Measurements from ENCODE around the gene CAPSL. TPM values are rescaled to one million over a fixed set of nuclear protein-coding genes. Genes with fewer than 3 reads are reported as not detected.

Gene CAPSL
- total and polyA plus RNA-seq, 2 donors (not counting 3 experiments of a cell fraction or from before 2014, with no cell fraction given): not detected

DNA sequence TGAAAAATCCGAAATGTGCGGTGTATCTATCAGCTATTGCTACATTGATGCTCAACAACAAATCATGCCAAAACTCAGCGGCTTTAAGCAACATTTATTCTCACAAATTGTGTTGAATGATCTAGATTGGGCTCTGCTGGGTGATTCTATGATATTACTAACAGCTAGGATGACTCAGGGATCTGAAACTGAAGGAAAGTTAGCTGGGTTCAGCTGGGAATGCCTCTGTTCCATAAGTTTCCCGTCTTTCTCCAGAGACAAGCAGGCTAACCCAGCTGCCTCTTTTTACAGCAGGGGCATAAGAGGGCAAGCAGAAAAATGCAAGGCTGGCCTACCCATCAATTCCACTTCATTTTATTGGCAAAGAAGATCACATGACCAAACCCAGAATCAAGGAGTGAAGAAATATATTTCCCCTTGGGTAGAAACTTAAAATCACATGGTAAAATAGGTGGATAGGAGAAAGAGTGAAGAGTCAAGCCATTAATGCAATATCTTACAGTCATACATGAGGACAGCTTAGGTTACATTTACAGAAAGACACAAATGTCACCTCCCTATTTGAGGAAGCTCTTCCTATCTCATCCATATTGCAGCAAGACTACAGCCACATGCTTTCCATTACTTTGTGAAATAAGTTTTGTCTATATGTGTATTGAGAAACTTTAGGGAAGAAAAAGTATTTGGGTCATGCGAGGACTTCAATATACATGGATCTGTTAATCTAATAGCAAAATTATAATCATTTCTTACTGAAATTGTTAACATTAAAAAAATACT is 50.9 kb downstream of the CAPSL start:
- Histone ChIP-seq H3K4me1 (ENCODE audit: control insufficient read depth, extremely low read depth, insufficient read depth, low read length) (peaks cover 10% of the 10 kb centered on the region), H3K79me2 (ENCODE audit: control insufficient read depth, insufficient read depth, low read length) (no peaks in the 10 kb centered on the region), H3K4me3 (replicated peaks in 1 of 3; ENCODE audit: insufficient read depth in 1 of 3, low read depth in 1 of 3, low read length in 3 of 3) (no peak overlapping the region), H3K9me1 (replicated peaks; ENCODE audit: control insufficient read depth, extremely low read depth, insufficient read depth, low read length) (no peaks in the 10 kb centered on the region), H3K27me3 (ENCODE audit: control insufficient read depth in 2 of 2, insufficient read depth in 2 of 2, low read length in 2 of 2) (no peaks in the 10 kb centered on the region), H2AFZ (ENCODE audit: low read depth, low read length) (no peak overlapping the region), H3K36me3 (ENCODE audit: control insufficient read depth in 2 of 2, extremely low read depth in 1 of 2, insufficient read depth in 2 of 2, low read length in 2 of 2) (no peaks in the 10 kb centered on the region), H3K9me3 (replicated peaks; ENCODE audit: control insufficient read depth, insufficient read depth, low read length) (no peaks in the 10 kb centered on the region), H3K9ac (replicated peaks; ENCODE audit: extremely low read depth, insufficient read depth, low read length) (no peak overlapping the region), H3K4me2 (ENCODE audit: insufficient read depth, low read length) (no peak overlapping the region), H3K27ac (ENCODE audit: insufficient read depth, low read depth, low read length) (no peak overlapping the region), H4K20me1 (replicated peaks; ENCODE audit: control insufficient read depth, extremely low read depth, insufficient read depth, low read length) (no peaks in the 10 kb centered on the region)
- dilution Hi-C loops (cut with MboI; ENCODE audit: extremely low pct_ligation_motif_present, low sequenced_read_pairs) (no loop called here), intact Hi-C loops (cut with micrococcal nuclease) (no loop called here)
- TF ChIP-seq, protein P1, sequence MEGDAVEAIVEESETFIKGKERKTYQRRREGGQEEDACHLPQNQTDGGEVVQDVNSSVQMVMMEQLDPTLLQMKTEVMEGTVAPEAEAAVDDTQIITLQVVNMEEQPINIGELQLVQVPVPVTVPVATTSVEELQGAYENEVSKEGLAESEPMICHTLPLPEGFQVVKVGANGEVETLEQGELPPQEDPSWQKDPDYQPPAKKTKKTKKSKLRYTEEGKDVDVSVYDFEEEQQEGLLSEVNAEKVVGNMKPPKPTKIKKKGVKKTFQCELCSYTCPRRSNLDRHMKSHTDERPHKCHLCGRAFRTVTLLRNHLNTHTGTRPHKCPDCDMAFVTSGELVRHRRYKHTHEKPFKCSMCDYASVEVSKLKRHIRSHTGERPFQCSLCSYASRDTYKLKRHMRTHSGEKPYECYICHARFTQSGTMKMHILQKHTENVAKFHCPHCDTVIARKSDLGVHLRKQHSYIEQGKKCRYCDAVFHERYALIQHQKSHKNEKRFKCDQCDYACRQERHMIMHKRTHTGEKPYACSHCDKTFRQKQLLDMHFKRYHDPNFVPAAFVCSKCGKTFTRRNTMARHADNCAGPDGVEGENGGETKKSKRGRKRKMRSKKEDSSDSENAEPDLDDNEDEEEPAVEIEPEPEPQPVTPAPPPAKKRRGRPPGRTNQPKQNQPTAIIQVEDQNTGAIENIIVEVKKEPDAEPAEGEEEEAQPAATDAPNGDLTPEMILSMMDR (IDR thresholded peaks at IDR 0.05; ENCODE audit: extremely low read depth in 1 of 2, insufficient read depth in 1 of 2, low read depth in 1 of 2, low read length in 2 of 2): no peak
- TF ChIP-seq, protein P2, sequence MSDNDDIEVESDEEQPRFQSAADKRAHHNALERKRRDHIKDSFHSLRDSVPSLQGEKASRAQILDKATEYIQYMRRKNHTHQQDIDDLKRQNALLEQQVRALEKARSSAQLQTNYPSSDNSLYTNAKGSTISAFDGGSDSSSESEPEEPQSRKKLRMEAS (IDR thresholded peaks at IDR 0.05; ENCODE audit: insufficient read depth, insufficient read length): no peak
- TF ChIP-seq GATA2 (IDR thresholded peaks at IDR 0.05; ENCODE audit: insufficient read depth, insufficient read length, low read depth, low read length) (no peak), POLR2AphosphoS5 (IDR thresholded peaks at IDR 0.05; ENCODE audit: insufficient read depth, low read depth, low read length) (no peak)
- ChIA-PET CTCF (interaction anchor here (0.9 kb wide), 1 partner anchor 107 kb away, joined by 3 read pairs; no protein-coding TSS in a partner anchor), POLR2A (no interaction called here)
- no TSS peak for BruUV-seq (replicated peaks)
- DNase-seq (ENCODE audit: low read depth, low spot score) (no peak), FAIRE-seq (no peak)

Data from endothelial cell of umbilical vein (primary cell).